Natural killer cell (primary cell): ENCODE results near the gene RCC1. TPM values are rescaled to one million over a fixed set of nuclear protein-coding genes. Genes with fewer than 3 reads are reported as not detected.
"Not testable (repeated sequence)": the region's sequence is repeated elsewhere in the genome, so short reads cannot be mapped to it uniquely, and the experiment has no call there.

ENCODE experiments used
- ATAC-seq, 3 donors: fragments of 150-1000 bp in 2 of 3; fragments of 200-7000 bp in 1 of 3; cut with Tn5 transposase; 1 replicate in 1 of 3; 2 replicates in 2 of 3; pipeline ENCODE4 v1.10.0; 2021; ENCODE audit warnings: mild to moderate bottlenecking in 2 of 3, moderate library complexity in 2 of 3
- DNase-seq, 2 donors: peaks; one replicate each; pipeline versions ENCODE4 v3.0.0 to v3.0.0-alpha.2; 2013 to 2021; ENCODE audit warnings: mixed read lengths in 1 of 2
- H3K27ac ChIP-seq: one replicate; pipeline ENCODE4 v1.5.1; 2013; ENCODE audit warnings: mild to moderate bottlenecking, low read length
- H3K27me3 ChIP-seq: one replicate; pipeline ENCODE4 v1.6.1; 2013; ENCODE audit warnings: low read length; ENCODE audit not compliant: control insufficient read depth, insufficient read depth
- H3K36me3 ChIP-seq: one replicate; pipeline ENCODE4 v1.6.1; 2013; ENCODE audit warnings: low read length; ENCODE audit not compliant: control insufficient read depth, insufficient read depth
- H3K4me1 ChIP-seq: one replicate; pipeline ENCODE4 v1.6.1; 2013; ENCODE audit warnings: low read length; ENCODE audit not compliant: control insufficient read depth, insufficient read depth
- H3K4me3 ChIP-seq: one replicate; pipeline ENCODE4 v1.5.1; 2013; ENCODE audit warnings: low read length
- H3K9me3 ChIP-seq: one replicate; pipeline ENCODE4 v1.6.1; 2013; ENCODE audit warnings: low read length; ENCODE audit not compliant: control insufficient read depth, insufficient read depth
- H3K27ac Mint-ChIP-seq, 2 donors: one replicate each; pipeline ENCODE4 v1.8.0; 2022; ENCODE audit warnings: mild to moderate bottlenecking in 2 of 2, mixed read lengths in 2 of 2, moderate library complexity in 1 of 2
- H3K27me3 Mint-ChIP-seq, 2 donors: one replicate each; pipeline ENCODE4 v1.8.0; 2022; ENCODE audit warnings: low read depth in 2 of 2, mixed read lengths in 2 of 2
- H3K36me3 Mint-ChIP-seq: one replicate; pipeline ENCODE4 v1.8.0; 2022; ENCODE audit warnings: mixed read lengths
- H3K4me1 Mint-ChIP-seq, 2 donors: one replicate each; pipeline ENCODE4 v1.8.0; 2022; ENCODE audit warnings: mixed read lengths in 2 of 2
- H3K4me3 Mint-ChIP-seq: one replicate; pipeline ENCODE4 v1.8.0; 2022; ENCODE audit warnings: mild to moderate bottlenecking, moderate library complexity, mixed read lengths
- H3K9me3 Mint-ChIP-seq, 2 donors: one replicate each; pipeline ENCODE4 v1.8.0; 2022; ENCODE audit warnings: mixed read lengths in 2 of 2
- CTCF ChIP-seq: fragments of 200-600 bp; IDR thresholded peaks from one replicate; pipeline ENCODE4 v1.8.0; 2022; ENCODE audit warnings: antibody characterized with exemption
- WGBS: methylation state at CpG from one replicate; pipeline ENCODE4 v1.1.7; 2013; ENCODE audit warnings: missing lambda C conversion rate; ENCODE audit not compliant: insufficient coverage; 5-methylcytosine and 5-hydroxymethylcytosine counted together
- intact Hi-C: fragments of 100-400 bp; cut with micrococcal nuclease; formaldehyde crosslinking; loops from one replicate; pipeline ENCODE4 v1.14.2; 2022
- total RNA-seq, 4 donors: library from RNA; stranded (reverse); fragments of 120-200 nt in 1 of 4; gene quantifications; one replicate each; pipeline versions ENCODE4 v1.2.3 to v1.2.4, GENCODE V29; 2013 to 2022

RCC1 gene
- total RNA-seq, 3 donors from 2014 or later (not counting 1 experiment from before 2014, with no cell fraction given), result 15.9 to 23.7 (median 19.2) TPM

- Histone ChIP-seq H3K9me3 (no peaks in the 10 kb centered on the region), H3K27ac (no peak overlapping the region), H3K27me3 (no peaks in the 10 kb centered on the region), H3K36me3 (no peaks in the 10 kb centered on the region), H3K4me3 (no peak overlapping the region), H3K4me1 (peaks cover 16% of the 10 kb centered on the region)
- H3K4me1 Mint-ChIP-seq, result peaks cover 15 to 22% of the 10 kb centered on the region in 2 donors
- no peaks in the 10 kb centered on the region for H3K36me3 Mint-ChIP-seq
- no peak for ATAC-seq
- H3K4me3 Mint-ChIP-seq, result no peak overlapping the region
- no peaks in the 10 kb centered on the region for H3K27me3 Mint-ChIP-seq
- no peaks in the 10 kb centered on the region for H3K9me3 Mint-ChIP-seq
- no peak for DNase-seq
- 93% methylated on average over 7 of the region's 10 CpGs for WGBS
- no peak for TF ChIP-seq CTCF
- intact Hi-C loops, result loop anchor here (2.0 kb wide), 1 partner anchor 15 kb away; no protein-coding TSS in a partner anchor
- peak overlapping the region in 1 of 2 donors; percentile 38 for H3K27ac Mint-ChIP-seq
These were observed 14.3 kb downstream of the RCC1 start for GRCh38 chr1:28519946-28520725.

DNA sequence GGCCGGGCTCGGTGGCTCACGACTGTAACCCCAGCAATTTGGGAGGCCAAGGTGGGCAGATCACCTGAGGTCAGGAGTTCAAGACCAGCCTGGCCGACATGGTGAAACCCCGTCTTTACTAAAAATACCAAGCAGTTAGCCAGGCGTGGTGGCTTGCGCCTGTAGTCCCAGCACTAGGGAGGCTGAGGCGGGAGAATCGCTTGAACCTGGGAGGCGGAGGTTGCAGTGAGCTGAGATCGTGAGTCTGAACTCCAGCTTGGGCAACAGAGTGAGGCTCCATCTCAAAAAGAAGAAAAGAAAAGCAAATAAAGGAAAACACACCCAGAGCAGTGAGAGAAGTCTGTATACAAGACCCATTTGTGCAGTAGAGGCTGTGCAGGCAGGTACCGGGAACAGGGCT is 15.0 kb downstream of the RCC1 start:
- H3K27ac ChIP-seq, intact Hi-C loops, H3K4me3 ChIP-seq, H3K4me3 Mint-ChIP-seq, ATAC-seq, H3K27me3 Mint-ChIP-seq, H3K36me3 ChIP-seq, H3K9me3 Mint-ChIP-seq, DNase-seq, H3K36me3 Mint-ChIP-seq, H3K9me3 ChIP-seq, H3K27me3 ChIP-seq: not testable (repeated sequence)
- peaks cover 15 to 22% of the 10 kb centered on the region in 2 donors for H3K4me1 Mint-ChIP-seq
- H3K27ac Mint-ChIP-seq, result peak overlapping the region in 1 of 2 donors; percentile 38
- WGBS, result 94% methylated on average over 12 of the region's 12 CpGs
- peaks cover 16% of the 10 kb centered on the region for H3K4me1 ChIP-seq

GRCh38 chr1:28521502-28522164 is 15.8 kb downstream of the RCC1 start:
- WGBS, result 91% methylated on average over 6 of the region's 6 CpGs
- Mint-ChIP-seq H3K27ac (peak overlapping the region in 1 of 2 donors; percentile 4), H3K4me1 (peaks cover 15 to 22% of the 10 kb centered on the region in 2 donors)

GRCh38 chr1:28522537-28522936 is 16.7 kb downstream of the RCC1 start:
- ATAC-seq, H3K27me3 Mint-ChIP-seq, H3K4me3 Mint-ChIP-seq, H3K27ac ChIP-seq, H3K36me3 ChIP-seq, intact Hi-C loops, H3K9me3 Mint-ChIP-seq, DNase-seq, H3K27me3 ChIP-seq, H3K9me3 ChIP-seq, H3K27ac Mint-ChIP-seq, H3K4me3 ChIP-seq, H3K36me3 Mint-ChIP-seq: not testable (repeated sequence)
- H3K4me1 ChIP-seq, result peaks cover 15% of the 10 kb centered on the region
- H3K4me1 Mint-ChIP-seq, result peaks cover 13 to 17% of the 10 kb centered on the region in 2 donors
- 99% methylated on average over 7 of the region's 9 CpGs for WGBS

More at GRCh38 chr1:28521502-28522164, 15.8 kb downstream of the RCC1 start:
- DNase-seq (no peak), ATAC-seq (no peak)
- Histone ChIP-seq H3K27ac (no peak overlapping the region), H3K36me3 (no peaks in the 10 kb centered on the region), H3K4me3 (no peak overlapping the region), H3K27me3 (no peaks in the 10 kb centered on the region), H3K9me3 (no peaks in the 10 kb centered on the region), H3K4me1 (peaks cover 16% of the 10 kb centered on the region)
- TF ChIP-seq CTCF, result no peak
- Mint-ChIP-seq H3K4me3 (no peak overlapping the region), H3K36me3 (no peaks in the 10 kb centered on the region), H3K27me3 (no peaks in the 10 kb centered on the region), H3K9me3 (no peaks in the 10 kb centered on the region)
- intact Hi-C loops, result no loop called here

- H3K9me3 ChIP-seq, H3K27ac Mint-ChIP-seq, H3K27me3 Mint-ChIP-seq, H3K36me3 ChIP-seq, H3K27ac ChIP-seq, H3K4me3 ChIP-seq, H3K4me3 Mint-ChIP-seq, H3K4me1 ChIP-seq, H3K4me1 Mint-ChIP-seq, ATAC-seq, H3K36me3 Mint-ChIP-seq, DNase-seq, H3K9me3 Mint-ChIP-seq, H3K27me3 ChIP-seq, intact Hi-C loops: not testable (repeated sequence)
- WGBS, result 93% methylated on average over 10 of the region's 10 CpGs
These were observed 19.3 kb downstream of the RCC1 start for GRCh38 chr1:28525002-28525642.
